ENCODE data around the gene HECTD1. TPM values are rescaled to one million over a fixed set of nuclear protein-coding genes. Genes with fewer than 3 reads are reported as not detected.
"Not testable (repeated sequence)": the region's sequence is repeated elsewhere in the genome, so short reads cannot be mapped to it uniquely, and the experiment has no call there.

Gene HECTD1
- total and polyA plus RNA-seq, 8 donors: 33.5 to 529 (median 182) TPM

DNA sequence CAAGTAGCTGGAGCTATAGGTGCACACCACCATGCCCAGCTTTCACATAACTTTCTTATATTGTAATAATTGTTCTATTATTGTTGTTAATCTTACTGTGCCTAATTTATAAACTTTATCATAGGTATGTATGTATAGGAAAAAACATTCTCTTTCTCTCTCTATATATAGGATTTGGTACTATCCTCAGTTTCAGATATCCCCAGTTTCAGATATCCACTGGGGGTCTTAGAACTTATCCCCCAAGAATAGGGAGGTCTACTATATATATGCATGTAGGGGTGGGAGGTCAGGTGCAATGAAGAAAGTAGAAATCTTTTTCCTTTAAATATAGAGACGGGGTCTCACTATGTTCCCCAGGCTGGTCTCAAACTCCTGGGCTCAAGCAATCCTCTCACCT lies 110.5 kb downstream of the HECTD1 start:
- Histone ChIP-seq H3K9me3 (no peaks in the 10 kb centered on the region), H3K4me1 (peaks cover 0 to under 1% (median 0%) of the 10 kb centered on the region in 4 donors), H3K27ac (no peak overlapping the region), H3K27me3 (no peaks in the 10 kb centered on the region), H3K36me3 (peaks cover 33 to 59% (median 58%) of the 10 kb centered on the region in 4 donors), H3K4me3 (no peak overlapping the region)
- no peak for DNase-seq
- TF ChIP-seq, protein P1, sequence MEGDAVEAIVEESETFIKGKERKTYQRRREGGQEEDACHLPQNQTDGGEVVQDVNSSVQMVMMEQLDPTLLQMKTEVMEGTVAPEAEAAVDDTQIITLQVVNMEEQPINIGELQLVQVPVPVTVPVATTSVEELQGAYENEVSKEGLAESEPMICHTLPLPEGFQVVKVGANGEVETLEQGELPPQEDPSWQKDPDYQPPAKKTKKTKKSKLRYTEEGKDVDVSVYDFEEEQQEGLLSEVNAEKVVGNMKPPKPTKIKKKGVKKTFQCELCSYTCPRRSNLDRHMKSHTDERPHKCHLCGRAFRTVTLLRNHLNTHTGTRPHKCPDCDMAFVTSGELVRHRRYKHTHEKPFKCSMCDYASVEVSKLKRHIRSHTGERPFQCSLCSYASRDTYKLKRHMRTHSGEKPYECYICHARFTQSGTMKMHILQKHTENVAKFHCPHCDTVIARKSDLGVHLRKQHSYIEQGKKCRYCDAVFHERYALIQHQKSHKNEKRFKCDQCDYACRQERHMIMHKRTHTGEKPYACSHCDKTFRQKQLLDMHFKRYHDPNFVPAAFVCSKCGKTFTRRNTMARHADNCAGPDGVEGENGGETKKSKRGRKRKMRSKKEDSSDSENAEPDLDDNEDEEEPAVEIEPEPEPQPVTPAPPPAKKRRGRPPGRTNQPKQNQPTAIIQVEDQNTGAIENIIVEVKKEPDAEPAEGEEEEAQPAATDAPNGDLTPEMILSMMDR (IDR thresholded peaks at IDR 0.05): no peak
- TF ChIP-seq POLR2A (IDR thresholded peaks at IDR 0.05) (no peak), POLR2AphosphoS5 (IDR thresholded peaks at IDR 0.05) (no peak), EP300 (IDR thresholded peaks at IDR 0.05) (no peak)
- WGBS, 5 donors: 95 to 100% (median 100%) methylated on average over 1 of the region's 1 CpG
- intact Hi-C loops (cut with DNase I; ENCODE audit: low total_unique reads): no loop called here

DNA sequence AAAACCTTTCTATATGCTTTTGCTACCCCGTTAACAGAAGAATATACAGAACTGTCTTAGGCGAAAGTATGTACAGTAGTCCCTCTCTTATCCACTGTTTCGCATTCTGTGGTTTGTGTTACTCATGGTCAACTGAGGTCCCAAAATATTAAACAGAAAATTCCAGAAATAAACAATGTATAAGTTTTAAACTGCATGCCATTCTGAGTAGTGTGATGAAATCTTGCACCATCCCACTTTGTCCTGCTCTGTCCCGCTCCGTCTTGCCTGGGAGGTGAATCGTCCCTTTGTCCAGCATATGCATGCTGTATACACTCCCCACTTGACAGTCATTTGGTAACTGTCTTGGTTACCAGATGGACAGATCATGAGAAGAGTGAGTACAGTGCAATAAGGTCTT lies 111.3 kb downstream of the HECTD1 start:
- peaks cover 29 to 51% (median 50%) of the 10 kb centered on the region in 4 donors for H3K36me3 ChIP-seq
- peaks cover 3 to 8% (median 5%) of the 10 kb centered on the region in 4 donors for H3K4me1 ChIP-seq
- intact Hi-C loops (cut with DNase I; ENCODE audit: low total_unique reads): no loop called here
- no peak overlapping the region for H3K4me3 ChIP-seq
- no peaks in the 10 kb centered on the region for H3K9me3 ChIP-seq
- no peak overlapping the region for H3K27ac ChIP-seq
- 92 to 98% (median 94%) methylated on average over 6 of the region's 6 CpGs for WGBS, 5 donors
- TF ChIP-seq, protein P1 (IDR thresholded peaks at IDR 0.05): no peak
- TF ChIP-seq EP300 (IDR thresholded peaks at IDR 0.05) (no peak), POLR2AphosphoS5 (IDR thresholded peaks at IDR 0.05) (no peak), POLR2A (IDR thresholded peaks at IDR 0.05) (no peak)
- H3K27me3 ChIP-seq: no peaks in the 10 kb centered on the region
- no peak for DNase-seq

DNA sequence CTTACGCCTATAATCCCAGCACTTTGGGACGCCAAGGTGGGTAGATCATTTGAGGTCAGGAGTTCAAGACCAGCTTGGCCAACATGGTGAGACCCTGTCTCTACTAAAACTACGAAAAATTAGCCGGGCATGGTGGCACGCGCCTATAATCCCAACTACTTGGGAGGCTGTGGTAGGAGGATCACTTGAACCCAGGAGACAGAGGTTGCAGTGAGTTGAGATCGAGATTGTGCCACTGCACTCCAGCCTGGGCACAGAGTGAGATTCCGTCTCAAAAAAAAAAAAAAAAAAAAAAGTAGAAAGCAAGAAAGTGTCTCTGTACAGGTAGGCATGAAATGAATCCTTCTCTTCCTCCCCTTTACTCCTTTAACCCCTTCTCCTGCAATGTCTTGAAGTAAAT lies 111.8 kb downstream of the HECTD1 start:
- intact Hi-C loops (cut with DNase I; ENCODE audit: low total_unique reads); H3K9me3 ChIP-seq; DNase-seq; H3K27me3 ChIP-seq; H3K27ac ChIP-seq; H3K4me3 ChIP-seq: not testable (repeated sequence)
- WGBS, 5 donors: 93 to 99% (median 97%) methylated on average over 7 to 8 of the region's 8 CpGs
- Histone ChIP-seq H3K36me3 (peaks cover 25 to 46% (median 45%) of the 10 kb centered on the region in 4 donors), H3K4me1 (peaks cover 7 to 13% (median 9%) of the 10 kb centered on the region in 4 donors)

DNA sequence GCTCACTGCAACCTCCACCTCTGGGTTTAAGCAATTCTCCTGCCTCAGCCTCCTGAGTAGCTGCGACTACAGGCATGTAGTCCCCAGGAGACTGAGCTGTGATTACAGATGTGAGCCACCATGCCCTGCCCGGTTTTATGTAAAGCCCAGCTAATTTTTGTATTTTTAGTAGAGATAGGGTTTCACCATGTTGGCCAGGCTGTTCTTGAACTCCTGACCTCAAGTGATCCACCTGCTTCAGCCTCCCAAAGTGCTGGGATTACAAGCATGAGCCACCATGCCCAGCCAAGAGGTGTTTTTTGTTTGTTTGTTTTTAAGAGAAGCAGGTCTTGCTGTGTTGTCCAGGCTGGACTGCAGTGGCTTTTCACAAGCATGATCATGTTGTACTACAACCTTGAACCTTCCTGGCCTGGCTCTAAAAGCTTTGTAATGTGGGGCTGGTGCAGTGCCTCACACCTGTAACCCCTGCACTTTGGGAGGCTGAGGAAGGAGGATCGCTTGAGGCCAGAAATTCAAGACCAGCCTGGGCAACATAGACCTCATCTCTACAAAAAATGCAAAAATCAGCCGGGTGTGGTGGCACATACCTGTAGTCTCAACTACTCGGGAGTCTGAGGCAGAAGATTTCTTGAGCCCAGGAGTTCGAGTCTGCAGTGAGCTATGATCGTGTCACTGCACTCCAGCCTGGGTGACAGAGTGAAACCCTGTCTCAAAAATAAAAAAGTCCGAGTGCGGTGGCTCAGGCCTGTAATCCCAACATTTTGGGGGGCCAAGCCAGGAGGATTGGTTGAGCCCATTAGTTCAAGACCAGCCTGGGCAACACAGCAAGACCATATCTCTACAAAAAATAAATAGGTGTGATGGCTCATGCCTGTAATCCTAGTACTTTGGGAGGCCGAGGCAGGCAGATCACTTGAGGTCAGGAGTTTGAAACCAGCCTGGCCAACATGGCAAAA lies 113.4 kb downstream of the HECTD1 start:
- 87 to 93% (median 91%) methylated on average over 10 of the region's 10 CpGs for WGBS, 5 donors
- DNase-seq; H3K27ac ChIP-seq; H3K27me3 ChIP-seq; intact Hi-C loops (cut with DNase I; ENCODE audit: low total_unique reads); H3K4me3 ChIP-seq; H3K9me3 ChIP-seq: not testable (repeated sequence)
- Histone ChIP-seq H3K36me3 (peaks cover 14 to 30% (median 29%) of the 10 kb centered on the region in 4 donors), H3K4me1 (peaks cover 17 to 20% (median 18%) of the 10 kb centered on the region in 4 donors)

DNA sequence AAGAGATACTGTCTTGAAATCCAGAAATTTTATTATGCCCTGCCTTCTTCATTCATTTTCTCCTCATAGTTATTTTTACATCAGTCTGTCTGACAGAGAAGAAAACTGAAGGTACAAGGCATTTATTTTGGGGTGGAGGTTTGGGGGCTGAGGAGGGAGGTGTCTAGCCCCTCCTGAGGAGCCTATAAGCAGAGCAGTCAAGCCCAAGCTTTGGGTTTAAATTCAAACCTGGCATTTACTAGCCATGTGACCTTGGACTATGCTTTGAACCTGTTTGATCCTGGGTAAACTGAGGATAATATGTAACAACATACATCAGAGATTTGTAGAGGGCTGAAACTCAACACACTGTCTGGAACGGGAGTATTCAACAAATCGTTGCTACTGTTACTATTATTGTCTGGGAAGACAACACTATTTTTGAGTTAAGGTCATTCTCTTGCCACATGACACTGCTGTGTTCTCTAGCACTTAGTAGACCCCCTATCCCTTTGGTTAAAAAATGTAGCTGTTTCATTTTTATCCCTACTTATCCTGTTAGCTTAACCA lies 115.4 kb downstream of the HECTD1 start:
- no peak for DNase-seq
- TF ChIP-seq, protein P1 (IDR thresholded peaks at IDR 0.05): no peak
- TF ChIP-seq POLR2AphosphoS5 (IDR thresholded peaks at IDR 0.05): no peak
- no peak for TF ChIP-seq EP300 (IDR thresholded peaks at IDR 0.05)
- TF ChIP-seq POLR2A (IDR thresholded peaks at IDR 0.05): no peak
- Histone ChIP-seq H3K4me1 (peaks cover 17 to 20% (median 18%) of the 10 kb centered on the region in 4 donors), H3K27me3 (no peaks in the 10 kb centered on the region), H3K4me3 (no peak overlapping the region), H3K9me3 (no peaks in the 10 kb centered on the region), H3K27ac (peak overlapping the region in 3 of 5 donors; percentile 38 to 82 (median 76)), H3K36me3 (peaks cover 0 to 10% (median 9%) of the 10 kb centered on the region in 4 donors)
- WGBS, 5 donors: 87 to 93% (median 89%) methylated on average over 2 of the region's 2 CpGs
- intact Hi-C loops (cut with DNase I; ENCODE audit: low total_unique reads): no loop called here

Data from stomach (tissue), 9 donors.